ENCODE measurements around the gene KLHL21. TPM values are rescaled to one million over a fixed set of nuclear protein-coding genes. Genes with fewer than 3 reads are reported as not detected.

Gene KLHL21
- total and polyA plus RNA-seq, 10 of the 15 experiments (the other 5 are each of a cell fraction or from before 2014, with no cell fraction given) = 0.76 to 12.2 (median 5.2) TPM

DNA sequence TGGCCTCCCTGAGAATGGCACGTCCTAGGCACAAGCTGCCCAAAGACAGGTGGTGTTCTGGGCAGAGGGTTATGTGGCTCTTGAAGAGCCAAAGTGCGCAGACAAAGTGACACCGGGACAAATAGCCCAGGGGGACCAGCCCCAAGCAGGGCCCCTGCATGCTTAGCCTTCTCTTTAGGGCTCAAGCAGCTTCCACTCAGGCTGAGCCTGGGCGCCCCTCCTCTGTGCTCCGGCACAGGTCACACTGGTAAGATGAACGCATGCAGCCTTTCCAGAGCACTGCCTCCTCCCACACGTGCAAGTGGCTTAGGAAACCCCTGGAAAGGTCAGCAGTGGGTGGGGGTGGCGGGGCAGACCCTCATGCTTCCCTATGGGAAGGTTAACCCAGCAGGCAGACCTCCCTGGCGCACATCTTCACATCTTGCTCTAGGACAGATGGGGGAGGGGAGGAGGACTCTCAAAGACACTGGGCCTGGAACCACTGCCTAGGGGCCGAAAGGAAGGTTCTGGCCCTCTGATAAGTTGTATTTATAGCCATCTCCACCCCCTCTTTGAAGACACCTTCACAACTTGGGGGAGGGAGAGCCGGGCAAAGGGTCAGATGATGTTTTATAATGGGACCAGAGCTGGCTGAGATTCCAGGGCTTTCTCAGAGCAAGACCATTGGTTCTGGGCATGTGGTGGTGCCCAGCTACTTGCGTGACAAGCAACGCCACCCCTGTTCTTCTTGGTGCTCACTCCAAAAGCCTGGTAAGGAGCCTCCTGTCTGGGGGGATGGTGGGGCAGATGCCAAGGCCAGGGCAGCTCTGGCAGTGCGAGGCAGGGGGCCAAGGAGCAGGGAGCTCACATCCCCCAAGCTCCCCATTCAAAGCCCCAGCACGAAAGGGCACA, 5.5 kb downstream of the KLHL21 start:
- 85% methylated on average over 15 of the region's 15 CpGs for WGBS (ENCODE audit: insufficient coverage, insufficient replicate concordance, low lambda C conversion rate, missing lambda C conversion rate)
- ChIA-PET RAD21 (ENCODE audit: unreplicated experiment) (no interaction called here), CTCF (interaction anchor here (1.4 kb wide), 1 partner anchor 43 kb away, joined by 6 read pairs; the partner anchor contains the start of genes NOL9 and TAS1R1), SMC1A (ENCODE audit: uncharacterized antibody, unreplicated experiment) (no interaction called here), POLR2A (interaction anchor here (4.0 kb wide), 1 partner anchor 16 kb away, joined by 22 read pairs; the partner anchor contains the start of gene ZBTB48)
- no peaks in the 10 kb centered on the region for H4K20me1 ChIP-seq (ENCODE audit: control insufficient read depth, insufficient read depth)
- no TSS peak for BruUV-seq (replicated peaks)
- in situ Hi-C loops (cut with MboI) (no loop called here), intact Hi-C loops (cut with micrococcal nuclease; ENCODE audit: unreplicated experiment) (no loop called here)
- no peak overlapping the region for H3K9ac ChIP-seq (ENCODE audit: control insufficient read depth, insufficient read depth, low read length)
- H3K79me2 ChIP-seq (ENCODE audit: control insufficient read depth, insufficient read depth, low read length) = peaks cover 33% of the 10 kb centered on the region
- peaks cover 9% of the 10 kb centered on the region for H3K4me1 ChIP-seq (ENCODE audit: control insufficient read depth, insufficient read depth, low read length)
- no peaks in the 10 kb centered on the region for H3K27me3 ChIP-seq (replicated peaks in 1 of 2; ENCODE audit: control insufficient read depth in 2 of 2, insufficient read depth in 2 of 2, low read length in 1 of 2)
- no peak overlapping the region for H2AFZ ChIP-seq (ENCODE audit: control insufficient read depth, low read depth, low read length)
- ATAC-seq (no peak), DNase-seq (ENCODE audit: low read depth, low spot score) (no peak), FAIRE-seq (no peak)
- no peak overlapping the region for H3K27ac ChIP-seq (ENCODE audit: control insufficient read depth, insufficient read depth)
- H3K9me3 ChIP-seq (replicated peaks; ENCODE audit: control insufficient read depth, insufficient read depth, low read length) = no peaks in the 10 kb centered on the region
- H3K4me3 ChIP-seq = no peak overlapping the region
- no peak overlapping the region for H3K4me2 ChIP-seq (ENCODE audit: control insufficient read depth, insufficient read depth)
- H3K36me3 ChIP-seq (ENCODE audit: control insufficient read depth in 2 of 2, insufficient read depth in 2 of 2, low read length in 1 of 2) = peaks cover 10 to 24% of the 10 kb centered on the region in 2 experiments
- TF ChIP-seq JUNB (IDR thresholded peaks at IDR 0.05) (no peak), CBFB (IDR thresholded peaks at IDR 0.05; ENCODE audit: low read depth) (no peak), CHD2 (IDR thresholded peaks at IDR 0.05; ENCODE audit: borderline replicate concordance, low read depth, low read length) (no peak), SUPT20H (IDR thresholded peaks at IDR 0.05; ENCODE audit: borderline replicate concordance, control insufficient read depth, low read depth, low read length) (no peak), NR2C1 (IDR thresholded peaks at IDR 0.05) (no peak), TCF3 (IDR thresholded peaks at IDR 0.05; ENCODE audit: borderline replicate concordance, insufficient read depth, low read depth, low read length) (no peak), EED (IDR thresholded peaks at IDR 0.05; ENCODE audit: low read depth) (no peak), ZNF384 (IDR thresholded peaks at IDR 0.05; ENCODE audit: borderline replicate concordance, low read depth, low read length) (no peak), SMARCA5 (IDR thresholded peaks at IDR 0.05) (no peak), CUX1 (IDR thresholded peaks at IDR 0.05; ENCODE audit: insufficient replicate concordance, low read depth, low read length) (no peak), HCFC1 (IDR thresholded peaks at IDR 0.05; ENCODE audit: low read length) (no peak), JUND (IDR thresholded peaks at IDR 0.05; ENCODE audit: low read depth, low read length) (no peak), USF1 (IDR thresholded peaks at IDR 0.05; ENCODE audit: borderline replicate concordance, extremely low read length, insufficient read depth, low read depth, low read length) (no peak), KLF5 (IDR thresholded peaks at IDR 0.05; ENCODE audit: partially characterized antibody) (no peak), SIN3A (IDR thresholded peaks at IDR 0.05; ENCODE audit: low read depth, low read length) (no peak)
- TF ChIP-seq, protein P1, sequence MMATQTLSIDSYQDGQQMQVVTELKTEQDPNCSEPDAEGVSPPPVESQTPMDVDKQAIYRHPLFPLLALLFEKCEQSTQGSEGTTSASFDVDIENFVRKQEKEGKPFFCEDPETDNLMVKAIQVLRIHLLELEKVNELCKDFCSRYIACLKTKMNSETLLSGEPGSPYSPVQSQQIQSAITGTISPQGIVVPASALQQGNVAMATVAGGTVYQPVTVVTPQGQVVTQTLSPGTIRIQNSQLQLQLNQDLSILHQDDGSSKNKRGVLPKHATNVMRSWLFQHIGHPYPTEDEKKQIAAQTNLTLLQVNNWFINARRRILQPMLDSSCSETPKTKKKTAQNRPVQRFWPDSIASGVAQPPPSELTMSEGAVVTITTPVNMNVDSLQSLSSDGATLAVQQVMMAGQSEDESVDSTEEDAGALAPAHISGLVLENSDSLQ (IDR thresholded peaks at IDR 0.05) = no peak

Measured in GM12878 (cell line).